Measurements from ENCODE around the gene TSPEAR. TPM values are rescaled to one million over a fixed set of nuclear protein-coding genes. Genes with fewer than 3 reads are reported as not detected.

The TSPEAR gene
- total RNA-seq, 1 experiment from 2014 or later, result 2.1 TPM

GRCh38 chr21:44454747-44455523 is 256.4 kb downstream of the TSPEAR start, which contains the start of gene LRRC3:
TSS of gene LRRC3 (plus strand) at chr21:44455510. CDS start at chr21:44456645, 1,135 bp downstream.
- peak within 1 kb of the TSS; percentile 69 for H3K4me3 Mint-ChIP-seq
- no peaks in the 10 kb centered on the region for H3K36me3 Mint-ChIP-seq
- H3K9me3 Mint-ChIP-seq, result 0 out of 2 replicates have a peak, but pooled peaks cover 4% of the 10 kb centered on the region
- peaks cover 4% of the 10 kb centered on the region; the same call in 1 of the 2 replicates for H3K4me1 Mint-ChIP-seq
- POLR2A ChIA-PET, result interaction anchor here (0.9 to 1.3 kb wide), 3 partner anchors 11 to 116 kb away, joined by 3 to 4 read pairs (median 4); partner anchors contain the start of gene CFAP410
- DNase-seq (ENCODE audit: low spot score) (peak; percentile 96), ATAC-seq (peak; percentile 97)
- H3K27me3 Mint-ChIP-seq (ENCODE audit: low read depth), result peaks cover 17% of the 10 kb centered on the region
- TF ChIP-seq SP1 (CRISPR knock-in tag; conservative IDR thresholded peaks at IDR 0.05), result peak; percentile 80
- no peak for TF ChIP-seq RORB (CRISPR knock-in tag; IDR thresholded peaks at IDR 0.05)
- CTCF ChIA-PET, result interaction anchor here (0.6 to 3.2 kb wide), 18 partner anchors 11 to 419 kb away, joined by 3 to 31 read pairs (median 6); partner anchors contain the start of genes CFAP410 and PTTG1IP
- no peak within 1 kb of the TSS for H3K27ac Mint-ChIP-seq

- ChIA-PET CTCF (interaction anchor here (0.9 to 3.2 kb wide), 5 partner anchors 10 to 85 kb away, joined by 3 to 31 read pairs (median 9); no protein-coding TSS in a partner anchor), POLR2A (interaction anchor here (0.9 to 1.3 kb wide), 2 partner anchors 26 to 115 kb away, joined by 4 read pairs; partner anchors contain the start of gene CFAP410)
- DNase-seq (ENCODE audit: low spot score) (no peak), ATAC-seq (no peak)
- Mint-ChIP-seq H3K4me3 (peak overlapping the region; percentile 60), H3K27ac (no peak overlapping the region), H3K36me3 (no peaks in the 10 kb centered on the region), H3K4me1 (peaks cover 4% of the 10 kb centered on the region; the same call in 1 of the 2 replicates), H3K27me3 (ENCODE audit: low read depth) (peaks cover 17% of the 10 kb centered on the region), H3K9me3 (0 out of 2 replicates have a peak, but pooled peaks cover 4% of the 10 kb centered on the region)
- TF ChIP-seq HMGA2 (CRISPR knock-in tag; IDR thresholded peaks at IDR 0.05) (no peak), ETV6 (CRISPR knock-in tag; IDR thresholded peaks at IDR 0.05) (no peak), TCF7 (CRISPR knock-in tag; IDR thresholded peaks at IDR 0.05; ENCODE audit: low read depth) (no peak), TEAD1 (CRISPR knock-in tag; IDR thresholded peaks at IDR 0.05) (no peak), NFYB (CRISPR knock-in tag; conservative IDR thresholded peaks at IDR 0.05; ENCODE audit: low read depth) (no peak), MAX (CRISPR knock-in tag; IDR thresholded peaks at IDR 0.05) (no peak), CREM (CRISPR knock-in tag; IDR thresholded peaks at IDR 0.05) (no peak), TEAD4 (CRISPR knock-in tag; IDR thresholded peaks at IDR 0.05) (no peak), ZNF281 (CRISPR knock-in tag; IDR thresholded peaks at IDR 0.05) (no peak), IRF2 (CRISPR knock-in tag; IDR thresholded peaks at IDR 0.05; ENCODE audit: borderline replicate concordance, low read depth) (no peak), USF1 (CRISPR knock-in tag; IDR thresholded peaks at IDR 0.05) (no peak), STAT6 (CRISPR knock-in tag; conservative IDR thresholded peaks at IDR 0.05; ENCODE audit: low read depth) (no peak), TP53 (CRISPR knock-in tag; IDR thresholded peaks at IDR 0.05) (no peak), RELA (CRISPR knock-in tag; IDR thresholded peaks at IDR 0.05; ENCODE audit: borderline replicate concordance) (no peak), PREB (CRISPR knock-in tag; IDR thresholded peaks at IDR 0.05; ENCODE audit: borderline replicate concordance) (no peak), SP1 (CRISPR knock-in tag; conservative IDR thresholded peaks at IDR 0.05) (no peak), ZNF138 (CRISPR knock-in tag; conservative IDR thresholded peaks at IDR 0.05) (no peak)
Measured at GRCh38 chr21:44454058-44454457, 257.3 kb downstream of the TSPEAR start.
